NT2/D1 (cell line): ENCODE results near the gene ITM2B.

ENCODE experiments used
- SUZ12 ChIP-seq: IDR thresholded peaks from 2 replicates; pipeline ENCODE4 v1.6.1; 2011; ENCODE audit not compliant: insufficient read length, insufficient read depth; ENCODE audit errors: extremely low read depth
- YY1 ChIP-seq: IDR thresholded peaks from 2 replicates; pipeline ENCODE4 v1.6.1; 2011; ENCODE audit not compliant: insufficient read length, insufficient read depth
- ZNF274 ChIP-seq: IDR thresholded peaks from 2 replicates; pipeline ENCODE4 v1.6.1; 2011; ENCODE audit warnings: mild to moderate bottlenecking, low read depth, low read length

DNA sequence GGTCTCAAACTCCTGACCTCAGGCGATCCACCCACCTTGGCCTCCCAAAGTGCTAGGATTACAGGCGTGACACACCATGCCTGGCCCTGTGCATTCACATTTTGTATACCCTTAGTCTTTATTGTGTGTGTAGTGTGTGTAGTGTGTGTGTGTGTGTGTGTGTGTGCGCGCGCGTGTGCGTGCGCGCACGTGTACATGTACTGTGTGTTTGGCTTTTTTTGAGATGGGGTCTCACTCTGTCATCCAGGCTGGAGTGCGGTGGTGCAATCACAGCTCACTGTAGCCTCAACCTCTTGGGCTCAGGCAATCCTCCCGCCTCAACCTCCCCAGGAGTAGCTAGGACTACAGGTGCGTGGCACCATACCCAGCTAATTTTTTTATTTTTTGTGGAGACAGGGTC, 22.1 kb downstream of the ITM2B start:
- no peak for TF ChIP-seq YY1
- no peak for TF ChIP-seq ZNF274
- no peak for TF ChIP-seq SUZ12
